RWPE2 (cell line): ENCODE results near the gene GRK6.

Source experiments
- ATAC-seq: fragments of 200-7000 bp; cut with Tn5 transposase; 3 replicates; pipeline ENCODE4 v1.9.1; 2021; ENCODE audit warnings: low read depth
- DNase-seq: peaks from one replicate; pipeline ENCODE4 v3.0.0-alpha.2; 2020; ENCODE audit warnings: low spot score
- H3K27ac ChIP-seq: fragments of 450-650 bp; 2 replicates; pipeline ENCODE4 v1.5.1; 2017; ENCODE audit warnings: mild to moderate bottlenecking; ENCODE audit not compliant: poor library complexity, severe bottlenecking
- H3K27me3 ChIP-seq: fragments of 250-450 bp; sonication (Bioruptor Pico); 2 replicates; pipeline ENCODE4 v1.5.1; 2021; ENCODE audit warnings: mild to moderate bottlenecking, moderate library complexity; ENCODE audit not compliant: insufficient read depth, poor library complexity, severe bottlenecking
- H3K36me3 ChIP-seq: fragments of 250-450 bp; sonication (Bioruptor Pico); 2 replicates; pipeline ENCODE4 v1.5.1; 2020; ENCODE audit warnings: low read depth, mild to moderate bottlenecking, moderate library complexity
- H3K4me1 ChIP-seq: fragments of 250-450 bp; sonication (Bioruptor Pico); 2 replicates; pipeline ENCODE4 v1.5.1; 2021; ENCODE audit warnings: mild to moderate bottlenecking, moderate library complexity; ENCODE audit not compliant: insufficient read depth, poor library complexity, severe bottlenecking
- H3K4me3 ChIP-seq: fragments of 250-450 bp; sonication (Bioruptor Pico); 2 replicates; pipeline ENCODE4 v1.5.1; 2021; ENCODE audit warnings: mild to moderate bottlenecking, moderate library complexity; ENCODE audit not compliant: severe bottlenecking
- H3K9me3 ChIP-seq: fragments of 250-450 bp; sonication (Bioruptor Pico); 2 replicates; pipeline ENCODE4 v1.5.1; 2021; ENCODE audit warnings: mild to moderate bottlenecking, moderate library complexity; ENCODE audit not compliant: severe bottlenecking
- CTCF ChIP-seq: fragments of 450-650 bp; IDR thresholded peaks from one replicate; pipeline ENCODE4 v1.5.1; 2017; ENCODE audit warnings: mild to moderate bottlenecking, moderate library complexity; ENCODE audit not compliant: poor library complexity, severe bottlenecking

The GRK6 gene

GRCh38 chr5:177397875-177398390 lies 28.5 kb upstream of the GRK6 start:
- Histone ChIP-seq H3K4me3 (no peak overlapping the region), H3K27ac (no peak overlapping the region), H3K4me1 (peaks cover 5% of the 10 kb centered on the region), H3K27me3 (no peaks in the 10 kb centered on the region), H3K36me3 (no peaks in the 10 kb centered on the region; the same call in 1 of the 2 replicates), H3K9me3 (no peaks in the 10 kb centered on the region)
- DNase-seq: no peak
- TF ChIP-seq CTCF: no peak
- no peak for ATAC-seq

GRCh38 chr5:177399997-177400868 lies 26.2 kb upstream of the GRK6 start, which contains the start of gene PFN3:
PFN3 (minus strand) TSS chr5:177400661; CDS start chr5:177400576, 85 bp downstream.
- H3K4me1 ChIP-seq: peaks cover 5% of the 10 kb centered on the region
- H3K4me3 ChIP-seq: no peak within 1 kb of the TSS
- H3K27ac ChIP-seq: no peak within 1 kb of the TSS
- no peaks in the 10 kb centered on the region for H3K27me3 ChIP-seq
- DNase-seq: no peak
- TF ChIP-seq CTCF: no peak
- H3K9me3 ChIP-seq: no peaks in the 10 kb centered on the region
- ATAC-seq: no peak
- no peaks in the 10 kb centered on the region; the same call in 1 of the 2 replicates for H3K36me3 ChIP-seq

- Histone ChIP-seq H3K4me1 (peaks cover 5% of the 10 kb centered on the region), H3K27ac (peak overlapping the region; percentile 46), H3K4me3 (peak overlapping the region; percentile 45), H3K36me3 (no peaks in the 10 kb centered on the region; the same call in 1 of the 2 replicates), H3K27me3 (no peaks in the 10 kb centered on the region), H3K9me3 (no peaks in the 10 kb centered on the region)
- ATAC-seq (peak; percentile 75), DNase-seq (peak; percentile 94)
- peak; percentile 83 for TF ChIP-seq CTCF
These were observed 24.0 kb upstream of the GRK6 start for GRCh38 chr5:177402271-177403043.

- Histone ChIP-seq H3K27ac (peak overlapping the region; percentile 46), H3K4me3 (peak overlapping the region; percentile 45), H3K9me3 (no peaks in the 10 kb centered on the region), H3K36me3 (no peaks in the 10 kb centered on the region; the same call in 1 of the 2 replicates), H3K27me3 (no peaks in the 10 kb centered on the region), H3K4me1 (peaks cover 5% of the 10 kb centered on the region)
- ATAC-seq (peak; percentile 43), DNase-seq (peak; percentile 81)
- no peak for TF ChIP-seq CTCF
These were observed 23.2 kb upstream of the GRK6 start for GRCh38 chr5:177403102-177403791.
